ENCODE data around the gene HSPE1.
"Not testable (repeated sequence)": the region's sequence is repeated elsewhere in the genome, so short reads cannot be mapped to it uniquely, and the experiment has no call there.

Gene HSPE1

DNA sequence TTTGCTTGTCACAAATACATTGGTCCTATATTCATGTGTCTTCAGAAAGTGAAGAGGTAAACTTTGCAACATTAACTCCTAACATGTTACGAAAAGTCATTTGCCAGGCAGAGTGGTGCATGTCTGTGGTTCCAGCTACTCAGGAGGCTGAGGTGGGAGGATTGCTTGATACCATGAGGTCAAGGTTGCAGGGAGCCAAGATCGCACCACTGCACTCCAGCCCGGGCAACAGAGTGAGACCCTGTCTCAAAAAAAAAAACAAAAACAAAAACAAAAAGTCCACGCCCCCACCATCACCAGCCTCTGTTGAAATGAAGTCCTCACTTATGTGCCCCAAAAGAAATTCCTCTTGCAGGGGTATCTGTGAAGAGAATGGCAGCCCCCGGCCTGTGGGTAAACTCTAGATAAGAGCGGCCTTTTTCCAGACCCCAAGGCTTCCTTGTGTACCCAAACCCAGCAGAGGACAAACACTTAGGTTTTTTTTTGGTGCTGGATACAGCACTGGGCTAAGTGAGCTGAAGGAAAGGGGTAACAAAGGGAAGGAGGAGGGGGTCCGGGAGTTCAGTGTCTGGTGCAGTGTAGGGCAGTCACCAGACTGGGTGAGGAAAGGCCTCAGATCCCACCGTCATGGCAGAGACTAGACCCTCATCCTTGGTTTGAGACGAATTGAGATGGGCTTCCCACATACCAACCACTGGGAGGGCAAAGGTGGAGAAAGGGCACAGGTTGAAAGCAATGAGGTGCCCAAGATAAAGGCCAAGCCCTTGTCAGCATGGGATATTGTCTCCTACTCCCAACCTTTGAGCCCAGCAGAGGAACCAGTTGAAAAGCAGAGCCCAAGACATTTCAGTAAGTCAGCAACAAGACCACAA lies 19.8 kb upstream of the HSPE1 start:
- TF ChIP-seq, protein P1, sequence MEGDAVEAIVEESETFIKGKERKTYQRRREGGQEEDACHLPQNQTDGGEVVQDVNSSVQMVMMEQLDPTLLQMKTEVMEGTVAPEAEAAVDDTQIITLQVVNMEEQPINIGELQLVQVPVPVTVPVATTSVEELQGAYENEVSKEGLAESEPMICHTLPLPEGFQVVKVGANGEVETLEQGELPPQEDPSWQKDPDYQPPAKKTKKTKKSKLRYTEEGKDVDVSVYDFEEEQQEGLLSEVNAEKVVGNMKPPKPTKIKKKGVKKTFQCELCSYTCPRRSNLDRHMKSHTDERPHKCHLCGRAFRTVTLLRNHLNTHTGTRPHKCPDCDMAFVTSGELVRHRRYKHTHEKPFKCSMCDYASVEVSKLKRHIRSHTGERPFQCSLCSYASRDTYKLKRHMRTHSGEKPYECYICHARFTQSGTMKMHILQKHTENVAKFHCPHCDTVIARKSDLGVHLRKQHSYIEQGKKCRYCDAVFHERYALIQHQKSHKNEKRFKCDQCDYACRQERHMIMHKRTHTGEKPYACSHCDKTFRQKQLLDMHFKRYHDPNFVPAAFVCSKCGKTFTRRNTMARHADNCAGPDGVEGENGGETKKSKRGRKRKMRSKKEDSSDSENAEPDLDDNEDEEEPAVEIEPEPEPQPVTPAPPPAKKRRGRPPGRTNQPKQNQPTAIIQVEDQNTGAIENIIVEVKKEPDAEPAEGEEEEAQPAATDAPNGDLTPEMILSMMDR (conservative IDR thresholded peaks at IDR 0.05; ENCODE audit: control insufficient read depth, insufficient read depth, low read depth, low read length): no peak
- H3K4me3 ChIP-seq (ENCODE audit: control insufficient read depth, low read depth, low read length): no peak overlapping the region
- DNase-seq (ENCODE audit: low read depth): no peak

DNA sequence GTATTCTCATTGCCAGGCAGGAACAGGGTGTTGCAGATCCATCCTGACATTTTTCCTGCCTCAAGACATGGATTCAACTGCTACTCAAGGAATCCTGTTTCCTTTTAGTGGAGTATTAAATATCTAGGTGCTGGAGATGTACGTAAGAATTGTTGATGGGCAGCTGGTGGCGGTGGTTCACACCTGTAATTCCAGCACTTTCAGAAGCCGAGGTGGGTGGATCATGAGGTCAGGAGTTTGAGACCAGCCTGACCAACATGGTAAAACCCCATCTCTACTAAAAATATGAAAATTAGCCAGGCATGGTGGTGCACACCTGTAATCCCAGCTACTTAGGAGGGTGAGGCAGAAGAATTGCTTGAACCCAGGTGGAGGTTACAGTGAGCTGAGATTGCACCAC lies 15.9 kb upstream of the HSPE1 start:
- H3K4me3 ChIP-seq (ENCODE audit: control insufficient read depth, low read depth, low read length); DNase-seq (ENCODE audit: low read depth): not testable (repeated sequence)

DNA sequence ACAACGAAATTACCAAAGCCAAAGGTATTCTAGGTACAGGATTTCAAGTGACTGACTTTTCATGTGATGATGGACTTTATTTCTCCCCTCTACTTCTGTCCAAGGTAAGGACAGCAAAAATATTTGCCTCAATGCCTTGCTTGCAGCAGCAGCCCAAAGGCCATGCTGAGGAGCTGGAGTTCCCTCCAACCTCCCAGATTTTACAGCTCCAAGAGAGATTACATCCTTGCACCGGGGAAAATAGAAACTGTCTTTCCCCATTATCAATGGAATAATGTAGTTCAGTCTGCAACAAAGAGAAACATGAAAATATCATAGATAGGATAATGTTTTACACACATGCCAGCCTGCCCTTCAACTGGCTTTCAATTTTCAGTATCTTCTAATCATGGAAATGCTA lies 14.0 kb upstream of the HSPE1 start:
- TF ChIP-seq, protein P1 (conservative IDR thresholded peaks at IDR 0.05; ENCODE audit: control insufficient read depth, insufficient read depth, low read depth, low read length): no peak
- H3K4me3 ChIP-seq (ENCODE audit: control insufficient read depth, low read depth, low read length): no peak overlapping the region
- DNase-seq (ENCODE audit: low read depth): no peak

DNA sequence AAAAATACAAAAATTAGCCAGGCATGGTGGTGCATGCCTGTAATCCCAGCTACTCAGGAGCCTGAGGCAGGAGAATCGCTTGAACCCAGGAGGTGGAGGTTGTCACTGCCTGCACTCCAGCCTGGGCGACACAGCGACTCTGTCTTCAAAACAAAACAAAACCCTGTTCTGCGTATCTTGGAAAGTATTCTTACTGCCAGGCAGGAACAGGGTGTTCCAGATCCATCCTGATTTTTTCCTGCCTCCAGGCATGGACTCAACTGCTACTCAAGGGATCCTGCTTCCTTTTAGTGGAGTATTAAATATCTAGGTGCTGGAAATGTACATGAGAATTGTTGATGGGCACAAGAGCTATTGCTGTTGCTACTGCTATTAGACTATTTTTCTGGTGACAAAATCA lies 12.8 kb upstream of the HSPE1 start:
- H3K4me3 ChIP-seq (ENCODE audit: control insufficient read depth, low read depth, low read length): no peak overlapping the region
- DNase-seq (ENCODE audit: low read depth): no peak
- TF ChIP-seq, protein P1 (conservative IDR thresholded peaks at IDR 0.05; ENCODE audit: control insufficient read depth, insufficient read depth, low read depth, low read length): no peak

DNA sequence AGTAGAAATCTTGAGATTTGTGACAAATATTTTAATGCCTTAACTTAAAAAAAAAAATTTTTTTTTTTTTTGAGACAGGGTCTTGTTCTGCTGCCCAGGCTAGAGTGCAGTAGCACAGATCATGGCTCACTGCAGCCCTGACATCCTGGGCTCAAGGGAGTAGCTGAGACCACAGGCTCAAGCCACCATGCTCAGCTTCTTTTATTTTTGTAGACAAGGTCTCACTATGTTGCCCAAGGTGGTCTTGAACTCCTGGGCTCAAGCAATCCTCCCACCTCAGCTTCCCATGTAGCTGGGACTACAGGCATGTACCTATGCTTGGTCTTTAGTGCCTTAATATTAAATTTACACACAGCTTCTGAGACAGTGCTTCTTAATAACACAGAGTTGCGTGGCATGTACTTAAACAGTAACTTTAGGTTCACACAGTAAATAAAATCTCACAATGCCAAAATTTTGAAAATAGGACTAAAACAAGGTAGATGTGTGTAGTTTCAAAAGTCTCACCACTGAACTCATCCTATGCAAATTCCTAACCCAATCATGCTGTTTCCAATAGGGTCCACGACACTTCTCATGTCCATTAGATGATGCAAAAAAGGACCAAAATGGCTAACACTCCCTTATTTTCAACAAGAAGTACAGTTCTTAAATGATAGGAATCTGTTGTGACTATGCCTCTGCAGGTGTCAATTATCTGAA lies 4.6 kb upstream of the HSPE1 start:
- DNase-seq (ENCODE audit: low read depth): no peak
- TF ChIP-seq, protein P1 (conservative IDR thresholded peaks at IDR 0.05; ENCODE audit: control insufficient read depth, insufficient read depth, low read depth, low read length): no peak
- H3K4me3 ChIP-seq (ENCODE audit: control insufficient read depth, low read depth, low read length): no peak overlapping the region

DNA sequence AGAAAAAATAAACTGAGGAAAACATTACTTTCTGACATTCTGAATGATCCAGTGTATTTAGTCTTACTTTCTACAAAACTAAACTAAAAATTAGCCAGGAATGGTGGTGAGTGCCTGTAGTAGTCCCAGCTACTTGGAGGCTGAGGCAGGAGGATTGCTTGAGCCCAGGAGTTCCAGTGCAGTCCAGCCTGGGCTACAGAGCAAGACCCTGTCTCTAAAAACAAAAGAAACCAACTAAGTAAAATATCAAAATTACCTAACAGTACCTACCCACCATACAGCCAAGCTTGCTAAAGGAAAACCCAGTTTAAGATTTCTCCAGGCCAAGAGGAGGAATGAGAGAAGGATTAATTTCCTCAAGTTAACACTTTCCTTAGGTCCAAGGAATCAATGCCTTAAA lies 3.5 kb upstream of the HSPE1 start:
- no peak overlapping the region for H3K4me3 ChIP-seq (ENCODE audit: control insufficient read depth, low read depth, low read length)
- DNase-seq (ENCODE audit: low read depth): no peak
- TF ChIP-seq, protein P1 (conservative IDR thresholded peaks at IDR 0.05; ENCODE audit: control insufficient read depth, insufficient read depth, low read depth, low read length): no peak

DNA sequence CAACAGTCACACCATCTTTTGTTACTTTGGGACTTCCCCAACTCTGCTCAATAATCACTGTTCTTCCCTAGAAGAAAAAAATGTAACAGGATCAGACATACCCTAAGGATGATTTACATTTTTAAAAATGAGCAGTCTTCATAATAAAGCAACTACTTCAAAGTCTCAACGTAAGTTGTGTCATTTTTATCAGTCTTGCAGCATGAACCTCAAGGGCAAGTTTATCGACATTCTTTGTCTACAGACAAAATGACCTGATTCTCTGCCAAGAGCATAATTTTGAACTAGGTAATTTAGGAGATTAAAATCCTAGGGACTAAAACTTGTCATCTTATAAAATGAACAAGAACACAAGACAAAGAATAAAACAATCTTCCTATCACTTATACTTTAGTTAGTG lies 2.9 kb upstream of the HSPE1 start:
- TF ChIP-seq, protein P1 (conservative IDR thresholded peaks at IDR 0.05; ENCODE audit: control insufficient read depth, insufficient read depth, low read depth, low read length): no peak
- peak overlapping the region; percentile 79 for H3K4me3 ChIP-seq (ENCODE audit: control insufficient read depth, low read depth, low read length)
- no peak for DNase-seq (ENCODE audit: low read depth)
